PC-3 (cell line): Measurements from ENCODE around the gene IGLON5.

Source experiments
- EZH2 ChIP-seq: fragments of 300-600 bp; sonication (generic); IDR thresholded peaks from one replicate; pipeline ENCODE4 v1.6.1; 2017; ENCODE audit warnings: antibody characterized with exemption, mild to moderate bottlenecking, low read length; ENCODE audit not compliant: unreplicated experiment
- EZH2phosphoT487 ChIP-seq: fragments of 300-600 bp; sonication (generic); IDR thresholded peaks from 2 replicates; pipeline ENCODE4 v1.6.1; 2018; ENCODE audit warnings: mild to moderate bottlenecking, antibody characterized with exemption, low read length, borderline replicate concordance
- TF ChIP-seq, protein P1 (sequence below): fragments of 300-600 bp; sonication (generic); conservative IDR thresholded peaks from 2 replicates; pipeline ENCODE4 v1.5.1; 2017; ENCODE audit warnings: antibody characterized with exemption, low read depth, mild to moderate bottlenecking, low read length

DNA sequence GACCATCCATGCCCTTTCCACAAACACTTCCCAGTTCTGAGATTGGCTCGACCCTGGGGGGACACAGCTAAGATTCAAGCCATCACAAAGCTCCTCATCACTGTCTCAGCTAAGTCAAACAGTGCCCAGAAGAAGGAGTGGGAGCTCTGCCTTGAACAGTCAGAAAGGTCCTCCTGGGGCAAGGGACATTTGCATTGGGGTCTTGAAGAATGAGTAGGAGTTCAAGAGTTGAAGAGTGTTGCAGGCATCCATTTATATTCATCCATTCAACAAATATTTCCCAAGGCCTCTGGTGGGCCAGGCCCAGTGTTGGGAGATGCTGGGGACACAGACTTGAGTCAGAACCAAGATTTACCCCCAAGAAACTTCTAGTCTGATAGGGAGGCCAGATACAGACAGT lies 6.5 kb downstream of the IGLON5 start:
- TF ChIP-seq, protein P1, sequence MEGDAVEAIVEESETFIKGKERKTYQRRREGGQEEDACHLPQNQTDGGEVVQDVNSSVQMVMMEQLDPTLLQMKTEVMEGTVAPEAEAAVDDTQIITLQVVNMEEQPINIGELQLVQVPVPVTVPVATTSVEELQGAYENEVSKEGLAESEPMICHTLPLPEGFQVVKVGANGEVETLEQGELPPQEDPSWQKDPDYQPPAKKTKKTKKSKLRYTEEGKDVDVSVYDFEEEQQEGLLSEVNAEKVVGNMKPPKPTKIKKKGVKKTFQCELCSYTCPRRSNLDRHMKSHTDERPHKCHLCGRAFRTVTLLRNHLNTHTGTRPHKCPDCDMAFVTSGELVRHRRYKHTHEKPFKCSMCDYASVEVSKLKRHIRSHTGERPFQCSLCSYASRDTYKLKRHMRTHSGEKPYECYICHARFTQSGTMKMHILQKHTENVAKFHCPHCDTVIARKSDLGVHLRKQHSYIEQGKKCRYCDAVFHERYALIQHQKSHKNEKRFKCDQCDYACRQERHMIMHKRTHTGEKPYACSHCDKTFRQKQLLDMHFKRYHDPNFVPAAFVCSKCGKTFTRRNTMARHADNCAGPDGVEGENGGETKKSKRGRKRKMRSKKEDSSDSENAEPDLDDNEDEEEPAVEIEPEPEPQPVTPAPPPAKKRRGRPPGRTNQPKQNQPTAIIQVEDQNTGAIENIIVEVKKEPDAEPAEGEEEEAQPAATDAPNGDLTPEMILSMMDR: no peak
- no peak for TF ChIP-seq EZH2
- TF ChIP-seq EZH2phosphoT487: no peak
